ENCODE data around the gene TLK2.
"Not testable (repeated sequence)": the region's sequence is repeated elsewhere in the genome, so short reads cannot be mapped to it uniquely, and the experiment has no call there.

DNA sequence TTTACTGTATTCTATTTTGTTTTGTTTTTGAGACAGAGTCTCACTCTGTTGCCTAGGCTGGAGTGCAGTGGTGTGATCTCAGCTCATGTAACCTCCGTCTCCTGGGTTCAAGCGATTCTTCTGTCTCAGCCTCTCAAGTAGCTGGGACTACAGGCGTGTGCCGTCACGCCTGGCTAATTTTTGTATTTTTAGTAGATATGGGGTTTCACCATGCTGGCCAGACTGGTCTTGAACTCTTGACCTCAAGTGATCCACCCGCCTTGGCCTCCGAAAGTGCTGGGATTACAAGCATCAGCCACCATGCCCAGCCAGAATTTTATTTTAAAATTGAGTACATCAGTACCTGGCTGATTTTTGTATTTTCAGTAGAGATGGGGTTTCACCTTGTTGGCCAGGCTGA, 15.4 kb downstream of the TLK2 start:
- TF ChIP-seq, protein P1, sequence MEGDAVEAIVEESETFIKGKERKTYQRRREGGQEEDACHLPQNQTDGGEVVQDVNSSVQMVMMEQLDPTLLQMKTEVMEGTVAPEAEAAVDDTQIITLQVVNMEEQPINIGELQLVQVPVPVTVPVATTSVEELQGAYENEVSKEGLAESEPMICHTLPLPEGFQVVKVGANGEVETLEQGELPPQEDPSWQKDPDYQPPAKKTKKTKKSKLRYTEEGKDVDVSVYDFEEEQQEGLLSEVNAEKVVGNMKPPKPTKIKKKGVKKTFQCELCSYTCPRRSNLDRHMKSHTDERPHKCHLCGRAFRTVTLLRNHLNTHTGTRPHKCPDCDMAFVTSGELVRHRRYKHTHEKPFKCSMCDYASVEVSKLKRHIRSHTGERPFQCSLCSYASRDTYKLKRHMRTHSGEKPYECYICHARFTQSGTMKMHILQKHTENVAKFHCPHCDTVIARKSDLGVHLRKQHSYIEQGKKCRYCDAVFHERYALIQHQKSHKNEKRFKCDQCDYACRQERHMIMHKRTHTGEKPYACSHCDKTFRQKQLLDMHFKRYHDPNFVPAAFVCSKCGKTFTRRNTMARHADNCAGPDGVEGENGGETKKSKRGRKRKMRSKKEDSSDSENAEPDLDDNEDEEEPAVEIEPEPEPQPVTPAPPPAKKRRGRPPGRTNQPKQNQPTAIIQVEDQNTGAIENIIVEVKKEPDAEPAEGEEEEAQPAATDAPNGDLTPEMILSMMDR (conservative IDR thresholded peaks at IDR 0.05; ENCODE audit: low read depth, low read length): not testable (repeated sequence)
- TF ChIP-seq EZH2 (IDR thresholded peaks at IDR 0.05; ENCODE audit: low read length, unreplicated experiment); EZH2phosphoT487 (IDR thresholded peaks at IDR 0.05; ENCODE audit: borderline replicate concordance, low read length): not testable (repeated sequence)

All from PC-3 (cell line).